GM19238 (cell line): Measurements from ENCODE around the gene CPSF4.
A peak's percentile ranks its signal among the peaks of the same experiment; 100 is the strongest.

Experiments
- DNase-seq: peaks from one replicate; pipeline ENCODE4 v3.0.0; 2011; ENCODE audit warnings: low spot score; ENCODE audit not compliant: insufficient read length

CPSF4 gene

GRCh38 chr7:99438573-99439480, at the start of gene CPSF4, which contains the start of gene PTCD1:
TSS of gene CPSF4 (plus strand) at chr7:99438943. CDS start at chr7:99439083, 140 bp downstream.
TSS of gene PTCD1 (minus strand) at chr7:99438798. CDS start at chr7:99435242, 3,556 bp downstream.
- peak; percentile 98 for DNase-seq

DNA sequence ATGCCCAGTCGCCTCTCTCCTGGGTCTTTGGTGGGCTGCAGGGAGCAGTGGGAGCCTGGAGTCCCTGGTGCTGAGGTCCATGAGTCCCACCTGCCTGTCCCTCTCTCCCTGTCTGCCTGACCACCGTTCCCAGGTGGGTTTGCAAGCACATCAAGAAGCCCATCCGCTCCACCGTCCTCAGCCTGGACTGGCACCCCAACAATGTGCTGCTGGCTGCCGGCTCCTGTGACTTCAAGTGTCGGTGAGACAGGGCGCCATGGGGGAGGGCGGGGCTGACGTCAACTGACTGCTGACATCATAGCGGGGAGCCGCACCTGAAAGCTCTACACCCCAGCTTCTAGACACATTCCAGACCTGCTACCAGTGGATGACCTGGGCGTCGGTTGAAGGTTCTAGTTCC, 49.0 kb upstream of the CPSF4 start:
- no peak for DNase-seq

GRCh38 chr7:99390941-99391602, 47.7 kb upstream of the CPSF4 start:
- no peak for DNase-seq

DNA sequence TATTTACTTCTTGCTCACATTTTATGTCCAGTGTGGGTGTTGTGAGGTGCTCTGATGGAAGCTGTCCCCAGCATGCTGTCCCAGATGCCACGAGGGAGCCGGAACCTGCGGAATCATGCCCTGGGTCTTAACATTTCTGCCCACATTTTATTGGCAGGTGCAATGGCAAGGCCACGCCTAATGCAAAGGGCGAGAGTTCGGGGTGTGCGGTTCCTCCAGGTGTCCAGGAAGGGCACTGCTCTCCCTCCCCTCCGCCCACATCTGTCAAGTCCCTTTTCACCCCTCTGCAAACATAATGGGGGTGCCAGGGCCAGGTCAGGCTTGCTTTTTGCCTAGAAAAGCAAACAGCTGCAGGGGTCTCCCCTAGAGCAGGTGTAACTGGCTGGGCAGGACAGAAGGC, 46.7 kb upstream of the CPSF4 start:
- DNase-seq = no peak

DNA sequence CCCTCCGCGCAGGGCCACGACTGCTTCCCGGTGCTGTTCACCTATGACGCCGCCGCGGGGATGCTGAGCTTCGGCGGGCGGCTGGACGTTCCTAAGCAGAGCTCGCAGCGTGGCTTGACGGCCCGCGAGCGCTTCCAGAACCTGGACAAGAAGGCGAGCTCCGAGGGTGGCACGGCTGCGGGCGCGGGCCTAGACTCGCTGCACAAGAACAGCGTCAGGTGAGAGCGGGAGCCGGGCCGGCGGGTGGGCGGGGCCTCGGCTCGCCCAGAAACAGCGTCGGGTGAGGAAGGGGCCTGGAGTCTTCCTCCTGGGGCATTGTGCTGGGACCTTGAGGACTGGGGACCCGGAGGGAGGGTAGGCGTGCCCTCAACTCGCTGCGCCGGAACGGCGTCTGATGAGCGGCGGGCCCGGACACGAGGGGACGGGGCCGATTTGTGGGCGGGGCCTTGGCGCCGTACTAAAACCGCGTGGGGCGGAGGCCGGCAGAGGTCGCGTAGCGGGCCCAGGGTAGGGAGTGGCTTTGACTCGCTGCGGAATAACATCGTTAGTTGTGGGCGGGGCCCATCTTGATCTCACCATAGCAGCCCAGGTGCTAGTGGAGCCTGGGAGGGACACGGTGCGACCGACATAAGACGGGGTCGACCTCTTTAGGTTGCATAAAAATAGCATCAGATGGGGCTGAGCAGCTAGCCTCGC, 45.9 kb upstream of the CPSF4 start:
- peak; percentile 54 for DNase-seq

DNA sequence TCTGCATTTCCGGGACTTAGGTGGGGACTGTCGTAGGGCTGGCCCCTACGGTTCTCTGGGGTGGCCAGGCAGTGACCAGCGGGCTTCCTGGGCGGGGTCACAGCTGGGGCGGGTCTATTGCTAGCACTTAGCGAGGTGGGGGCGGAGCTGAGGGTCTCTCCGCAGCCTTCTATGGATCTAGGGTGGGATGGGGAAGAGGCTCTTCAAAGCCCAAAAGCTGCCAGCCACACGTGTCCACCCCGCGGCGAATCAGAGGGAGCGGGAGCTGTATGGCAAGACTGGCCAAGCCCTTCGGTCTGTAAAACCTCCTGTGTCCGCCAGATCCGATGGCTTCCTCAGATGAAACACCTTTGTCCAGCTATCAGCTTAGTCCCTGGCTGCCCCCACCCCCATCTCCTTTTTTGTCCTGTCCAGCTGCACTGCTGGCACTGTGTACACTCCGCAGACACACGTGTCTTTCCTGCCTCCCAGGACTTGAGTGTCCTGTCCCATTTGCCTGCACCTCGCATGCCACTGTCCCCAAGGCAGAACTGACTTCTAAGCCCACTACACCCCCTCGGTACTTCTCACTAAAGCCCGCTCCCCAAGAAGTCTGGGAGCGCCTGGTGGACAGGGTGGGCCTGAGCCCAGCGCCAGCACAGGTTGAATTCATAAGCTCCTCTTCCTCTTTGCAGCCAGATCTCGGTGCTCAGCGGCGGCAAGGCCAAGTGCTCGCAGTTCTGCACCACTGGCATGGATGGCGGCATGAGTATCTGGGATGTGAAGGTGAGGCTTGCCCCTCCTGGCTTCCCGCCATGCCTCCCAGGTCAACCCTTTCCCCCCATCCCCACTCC, 45.2 kb upstream of the CPSF4 start:
- DNase-seq = no peak

GRCh38 chr7:99394188-99394502, 44.6 kb upstream of the CPSF4 start:
- no peak for DNase-seq

- no peak for DNase-seq
Observed at GRCh38 chr7:99395616-99396327, 43.0 kb upstream of the CPSF4 start.

DNA sequence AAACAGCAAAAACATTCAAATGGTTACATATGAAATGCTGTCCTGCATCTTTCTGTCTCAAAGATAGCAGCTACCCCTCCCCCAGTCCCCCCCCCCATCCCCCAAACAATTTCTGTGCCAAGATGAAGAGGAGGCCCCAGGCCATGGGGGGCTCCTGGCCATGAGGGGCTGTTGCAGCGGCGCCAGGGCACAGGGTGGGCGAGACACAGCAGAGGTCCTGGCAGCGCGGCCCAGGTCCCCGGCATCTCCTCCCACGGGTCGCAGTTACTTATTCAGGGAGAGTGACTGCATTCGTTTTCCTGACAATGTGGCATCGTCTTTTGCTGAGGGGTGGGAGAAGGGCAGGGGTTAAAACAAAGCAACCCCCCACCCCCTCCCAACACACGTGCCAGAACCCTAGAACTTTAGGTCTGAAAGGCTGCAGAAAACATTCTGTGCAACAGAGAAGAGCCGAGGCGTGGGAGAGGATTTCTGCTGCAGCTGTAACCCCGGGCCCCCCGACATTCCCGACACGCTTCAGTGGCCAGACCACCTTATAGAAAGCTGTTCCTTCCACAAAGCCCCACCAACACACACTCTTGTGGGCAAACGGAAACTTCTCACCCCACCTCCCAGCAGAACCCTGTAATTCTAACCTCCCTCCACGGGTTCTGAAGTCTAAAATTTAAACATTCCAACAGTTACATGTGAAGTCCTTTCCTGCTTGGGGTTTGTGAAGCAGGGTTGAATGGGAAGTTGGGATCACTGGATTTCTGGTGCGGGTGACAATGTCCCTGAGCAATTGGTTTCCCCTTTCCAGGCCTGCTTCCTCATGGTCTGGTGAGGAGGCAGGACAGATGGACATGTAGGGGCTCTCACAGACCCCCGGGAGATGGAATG, 42.1 kb upstream of the CPSF4 start:
- DNase-seq = no peak

GRCh38 chr7:99397297-99397983, 41.3 kb upstream of the CPSF4 start:
- no peak for DNase-seq

- no peak for DNase-seq
Observed at GRCh38 chr7:99398891-99399445, 39.8 kb upstream of the CPSF4 start.

DNA sequence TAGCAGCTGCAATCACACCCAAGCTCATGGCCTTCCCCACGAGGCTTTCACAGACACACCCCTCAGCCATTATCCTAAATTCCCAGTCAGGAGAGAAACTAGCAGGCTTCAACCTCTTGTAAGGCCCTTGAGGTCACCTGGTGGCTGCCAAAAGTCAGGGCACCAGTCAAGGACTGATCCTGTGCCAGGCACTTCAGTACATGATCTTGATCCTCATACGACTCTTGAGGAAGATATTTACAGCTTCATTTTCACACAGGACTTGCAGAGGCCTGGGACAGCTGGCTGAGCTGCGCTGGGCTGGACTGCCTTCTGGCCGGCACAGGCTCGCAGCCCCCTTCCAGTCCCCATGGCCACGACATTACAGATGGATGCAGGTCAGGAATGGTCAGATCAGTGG, 39.1 kb upstream of the CPSF4 start:
- no peak for DNase-seq

GRCh38 chr7:99402854-99403253, 35.9 kb upstream of the CPSF4 start:
- no peak for DNase-seq

- no peak for DNase-seq
Observed at GRCh38 chr7:99403764-99404163, 35.0 kb upstream of the CPSF4 start.

DNA sequence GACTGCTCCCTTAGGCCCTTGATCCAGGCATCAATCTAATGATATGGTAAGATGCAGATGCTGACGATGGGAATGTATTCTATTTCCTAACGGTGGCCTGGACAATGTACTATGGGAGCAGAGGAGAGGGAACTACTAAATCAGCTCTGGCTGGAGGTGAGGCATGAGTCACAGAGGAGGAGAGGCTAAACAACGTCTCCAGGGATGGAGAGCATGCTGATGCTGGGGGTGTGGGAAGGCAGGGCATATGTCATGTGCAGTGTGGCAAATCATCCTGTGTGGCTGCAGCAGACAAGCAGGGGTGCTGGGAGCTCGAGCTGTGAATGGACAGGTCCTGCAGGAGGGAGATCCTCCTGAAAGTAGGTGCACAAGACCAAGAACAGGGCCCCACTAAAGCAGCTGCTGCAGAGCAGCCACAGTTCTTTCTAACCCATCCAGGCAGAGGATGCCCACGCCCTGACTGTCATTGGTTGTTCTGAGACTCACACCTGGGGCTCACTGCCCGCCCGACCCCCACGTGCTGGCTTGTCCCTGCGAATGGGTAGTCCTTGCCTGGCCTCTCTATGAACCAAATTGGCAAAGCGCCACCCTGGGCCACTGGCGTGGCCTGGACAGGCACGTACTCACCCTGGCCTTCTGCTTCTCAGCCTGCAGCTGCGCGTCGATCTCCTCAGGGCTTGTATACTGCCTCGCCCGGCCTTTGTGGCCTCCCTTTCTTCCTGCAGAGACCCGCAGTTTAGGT, 34.3 kb upstream of the CPSF4 start:
- no peak for DNase-seq

DNA sequence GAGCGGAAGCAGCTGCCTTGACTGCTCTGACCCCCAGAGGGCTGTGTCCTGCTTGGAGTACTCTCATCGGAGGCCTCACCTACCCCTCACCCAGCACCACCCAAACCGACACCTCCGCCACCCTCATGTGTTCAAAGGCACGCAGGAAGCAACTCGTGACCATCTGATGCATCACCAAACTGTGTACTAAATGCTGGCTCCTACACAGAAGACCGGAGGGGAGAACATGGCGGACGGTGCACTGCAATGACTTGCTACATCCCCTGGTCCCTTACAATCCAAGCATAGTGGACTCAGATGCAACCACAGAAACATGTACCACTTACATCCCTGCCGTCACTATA, 33.8 kb upstream of the CPSF4 start:
- DNase-seq = no peak

DNA sequence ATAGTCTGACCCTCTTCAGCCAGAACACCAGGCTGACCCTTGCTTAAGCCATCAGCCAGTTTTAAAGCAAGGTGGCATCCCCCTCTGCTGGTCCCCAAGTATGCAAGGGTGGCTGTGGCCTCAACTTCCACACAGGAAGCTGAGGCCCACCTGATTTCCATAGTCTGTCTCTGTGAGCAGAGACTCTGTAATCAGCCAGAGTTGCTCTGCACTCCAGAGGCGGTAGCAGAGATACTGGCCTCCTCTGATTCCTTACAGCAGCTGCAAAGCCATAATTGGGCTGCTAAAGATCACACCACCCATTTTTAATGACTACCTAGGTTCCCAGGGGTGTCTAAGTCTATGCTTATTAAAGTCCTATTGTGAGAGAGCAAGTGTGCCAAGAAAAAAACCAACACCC, 32.2 kb upstream of the CPSF4 start:
- DNase-seq = no peak

GRCh38 chr7:99407872-99408378, 30.8 kb upstream of the CPSF4 start:
- DNase-seq = no peak
